B cell (primary cell): ENCODE measurements around the gene PSD4. TPM values are rescaled to one million over a fixed set of nuclear protein-coding genes. Genes with fewer than 3 reads are reported as not detected.

Experiments
- ATAC-seq: fragments of 200-7000 bp; cut with Tn5 transposase; one replicate; pipeline ENCODE4 v1.10.0; 2021; ENCODE audit warnings: low read depth, mild to moderate bottlenecking, moderate number of reproducible peaks, moderate library complexity
- CTCF ChIA-PET: fragments of 350-600 bp; sonication (Branson Sonifier 250); formaldehyde crosslinking; loops from one replicate; lab custom pipeline; 2021; ENCODE audit warnings: antibody characterized with exemption, inconsistent platforms; lab: Charles Lee
- POLR2A ChIA-PET: fragments of 350-600 bp; sonication (Branson Sonifier 250); formaldehyde crosslinking; loops from one replicate; lab custom pipeline; 2021; ENCODE audit warnings: antibody characterized with exemption; lab: Charles Lee
- DNase-seq: peaks from one replicate; pipeline ENCODE4 v3.0.0; 2013
- H2AFZ ChIP-seq: 2 replicates; pipeline ENCODE4 v1.6.1; 2012; ENCODE audit warnings: mild to moderate bottlenecking, low read depth, low read length; ENCODE audit not compliant: insufficient read depth, poor library complexity, severe bottlenecking
- H3K27ac ChIP-seq, 2 donors: 1 replicate in 1 of 2; 2 replicates in 1 of 2; pipeline ENCODE4 v1.5.1; 2012 to 2013; ENCODE audit warnings: low read length in 2 of 2, mild to moderate bottlenecking in 2 of 2, moderate library complexity in 1 of 2
- H3K27me3 ChIP-seq, 4 experiments: fragments of 200-600 bp in 1 of 4; sonication (generic) in 1 of 4; replicated peaks in 1 of 4; 1 replicate in 2 of 4; 2 replicates in 2 of 4; pipeline versions ENCODE4 v1.6.1 to v1.7.0; 2013 to 2016; ENCODE audit warnings: low read length in 3 of 4, mild to moderate bottlenecking in 2 of 4, mixed read lengths in 1 of 4, moderate library complexity in 1 of 4; ENCODE audit not compliant: insufficient read depth in 4 of 4, control insufficient read depth in 3 of 4; ENCODE audit errors: control extremely low read depth in 1 of 4
- H3K36me3 ChIP-seq, 2 experiments: replicated peaks in 1 of 2; 1 replicate in 1 of 2; 2 replicates in 1 of 2; pipeline versions ENCODE4 v1.6.1 to v1.7.1; 2013; ENCODE audit warnings: low read length in 1 of 2; ENCODE audit not compliant: insufficient read depth in 2 of 2, control insufficient read depth in 1 of 2; ENCODE audit errors: control extremely low read depth in 1 of 2, extremely low read depth in 1 of 2
- H3K4me1 ChIP-seq, 2 donors: fragments of 200-600 bp in 1 of 2; sonication (generic) in 1 of 2; 1 replicate in 1 of 2; 2 replicates in 1 of 2; pipeline versions ENCODE4 v1.5.1 to v1.6.1; 2013 to 2017; ENCODE audit warnings: low read length in 2 of 2; ENCODE audit not compliant: control insufficient read depth in 2 of 2, insufficient read depth in 2 of 2
- H3K4me2 ChIP-seq: replicated peaks from 2 replicates; pipeline ENCODE3; 2012; ENCODE audit warnings: mild to moderate bottlenecking, low read depth, low read length; ENCODE audit not compliant: poor library complexity, severe bottlenecking
- H3K4me3 ChIP-seq, 5 experiments: fragments of 200-600 bp in 1 of 5; sonication (generic) in 1 of 5; 1 replicate in 3 of 5; 2 replicates in 2 of 5; pipeline versions ENCODE4 v1.5.1 to v1.7.0; 2011 to 2016; ENCODE audit warnings: low read length in 4 of 5, mild to moderate bottlenecking in 4 of 5, low read depth in 2 of 5, control low read depth in 1 of 5, moderate library complexity in 1 of 5; ENCODE audit not compliant: insufficient read depth in 1 of 5; ENCODE audit errors: control extremely low read depth in 1 of 5, extremely low read depth in 1 of 5
- H3K79me2 ChIP-seq: fragments of 200-600 bp; sonication (generic); one replicate; pipeline ENCODE4 v1.6.0; 2016; ENCODE audit warnings: low read length; ENCODE audit not compliant: control insufficient read depth, insufficient read depth
- H3K9ac ChIP-seq: fragments of 200-600 bp; sonication (generic); 2 replicates; pipeline ENCODE4 v1.6.1; 2017; ENCODE audit warnings: mild to moderate bottlenecking, low read length, moderate library complexity
- H3K9me3 ChIP-seq, 3 donors: one replicate each; pipeline versions ENCODE4 v1.6.1 to v1.7.1; 2013; ENCODE audit warnings: low read length in 2 of 3; ENCODE audit not compliant: control insufficient read depth in 2 of 3, insufficient read depth in 1 of 3; ENCODE audit errors: control extremely low read depth in 1 of 3
- H4K20me1 ChIP-seq: 2 replicates; pipeline ENCODE4 v1.6.0; 2012; ENCODE audit warnings: mild to moderate bottlenecking, low read length; ENCODE audit not compliant: insufficient read depth, control insufficient read depth, poor library complexity, severe bottlenecking
- H3K27ac Mint-ChIP-seq: one replicate; pipeline ENCODE4 v1.8.0; 2021; ENCODE audit warnings: mixed read lengths
- H3K27me3 Mint-ChIP-seq: one replicate; pipeline ENCODE4 v1.8.0; 2021; ENCODE audit warnings: mixed read lengths
- H3K4me1 Mint-ChIP-seq: one replicate; pipeline ENCODE4 v1.8.0; 2021; ENCODE audit warnings: mixed read lengths
- H3K4me3 Mint-ChIP-seq: one replicate; pipeline ENCODE4 v1.8.0; 2021; ENCODE audit warnings: mixed read lengths
- H3K9me3 Mint-ChIP-seq: one replicate; pipeline ENCODE4 v1.8.0; 2022; ENCODE audit warnings: mixed read lengths; ENCODE audit not compliant: insufficient read depth
- EZH2 ChIP-seq: IDR thresholded peaks from 2 replicates; pipeline ENCODE4 v1.6.1; 2012; ENCODE audit warnings: borderline replicate concordance, low read depth, mild to moderate bottlenecking, moderate library complexity, low read length; ENCODE audit not compliant: insufficient read depth, poor library complexity, severe bottlenecking
- WGBS: methylation state at CpG from one replicate; pipeline ENCODE4 v1.1.5; 2013; ENCODE audit warnings: missing lambda C conversion rate; ENCODE audit not compliant: insufficient coverage; 5-methylcytosine and 5-hydroxymethylcytosine counted together
- intact Hi-C: fragments of 100-400 bp; cut with micrococcal nuclease; formaldehyde crosslinking; loops from one replicate; pipeline ENCODE4 v1.10.0; 2022
- polyA plus RNA-seq: library from polyadenylated mRNA; depleted of rRNA; stranded (reverse); fragments of >200 nt; gene quantifications from 2 replicates; pipeline ENCODE4 v1.2.3, GENCODE V29; 2012
- total RNA-seq, 2 donors: library from RNA; stranded (reverse); fragments of 120-200 nt in 1 of 2; gene quantifications; 1 replicate in 1 of 2; 2 replicates in 1 of 2; pipeline versions ENCODE4 v1.2.3 to v1.2.4, GENCODE V29; 2013 to 2022
- TF ChIP-seq, protein P1 (sequence below): fragments of 200-600 bp; IDR thresholded peaks from one replicate; pipeline ENCODE4 v1.8.0; 2022; ENCODE audit warnings: antibody characterized with exemption, mild to moderate bottlenecking

PSD4 gene
- total and polyA plus RNA-seq, 2 donors (not counting 1 experiment from before 2014, with no cell fraction given): 87.1 to 203 TPM

GRCh38 chr2:113179446-113180045 is 5.8 kb downstream of the PSD4 start:
- CTCF ChIA-PET: interaction anchor here (1.2 to 18.3 kb wide), 5 partner anchors 8 to 99 kb away, joined by 4 to 327 read pairs (median 11); no protein-coding TSS in a partner anchor
- H3K9ac ChIP-seq: peak overlapping the region; percentile 1
- peaks cover 74 to 97% of the 10 kb centered on the region in 2 donors for H3K4me1 ChIP-seq
- Mint-ChIP-seq H3K4me3 (peak overlapping the region; percentile 14), H3K27me3 (no peaks in the 10 kb centered on the region), H3K4me1 (peaks cover 91% of the 10 kb centered on the region), H3K27ac (peak overlapping the region; percentile 90), H3K9me3 (no peaks in the 10 kb centered on the region)
- 95% methylated on average over 7 of the region's 8 CpGs for WGBS
- intact Hi-C loops: loop anchor here (10.0 kb wide), 1 partner anchor 1125 kb away; the partner anchor contains the start of gene TMEM87B
- H3K27ac ChIP-seq: peak overlapping the region; percentile 31 to 73
- H2AFZ ChIP-seq: no peak overlapping the region
- H3K9me3 ChIP-seq: no peaks in the 10 kb centered on the region
- H3K4me2 ChIP-seq: peak overlapping the region; percentile 61
- no peak overlapping the region for H3K4me3 ChIP-seq
- no peaks in the 10 kb centered on the region for H3K27me3 ChIP-seq
- no peak for ATAC-seq
- TF ChIP-seq, protein P1, sequence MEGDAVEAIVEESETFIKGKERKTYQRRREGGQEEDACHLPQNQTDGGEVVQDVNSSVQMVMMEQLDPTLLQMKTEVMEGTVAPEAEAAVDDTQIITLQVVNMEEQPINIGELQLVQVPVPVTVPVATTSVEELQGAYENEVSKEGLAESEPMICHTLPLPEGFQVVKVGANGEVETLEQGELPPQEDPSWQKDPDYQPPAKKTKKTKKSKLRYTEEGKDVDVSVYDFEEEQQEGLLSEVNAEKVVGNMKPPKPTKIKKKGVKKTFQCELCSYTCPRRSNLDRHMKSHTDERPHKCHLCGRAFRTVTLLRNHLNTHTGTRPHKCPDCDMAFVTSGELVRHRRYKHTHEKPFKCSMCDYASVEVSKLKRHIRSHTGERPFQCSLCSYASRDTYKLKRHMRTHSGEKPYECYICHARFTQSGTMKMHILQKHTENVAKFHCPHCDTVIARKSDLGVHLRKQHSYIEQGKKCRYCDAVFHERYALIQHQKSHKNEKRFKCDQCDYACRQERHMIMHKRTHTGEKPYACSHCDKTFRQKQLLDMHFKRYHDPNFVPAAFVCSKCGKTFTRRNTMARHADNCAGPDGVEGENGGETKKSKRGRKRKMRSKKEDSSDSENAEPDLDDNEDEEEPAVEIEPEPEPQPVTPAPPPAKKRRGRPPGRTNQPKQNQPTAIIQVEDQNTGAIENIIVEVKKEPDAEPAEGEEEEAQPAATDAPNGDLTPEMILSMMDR: no peak
- TF ChIP-seq EZH2: no peak
- H3K79me2 ChIP-seq: peaks cover 100% of the 10 kb centered on the region
- peaks cover 0 to 77% of the 10 kb centered on the region in 2 experiments for H3K36me3 ChIP-seq
- DNase-seq: no peak
- peaks cover 94% of the 10 kb centered on the region for H4K20me1 ChIP-seq
- POLR2A ChIA-PET: interaction anchor here (1.9 kb wide), 1 partner anchor 19 kb away, joined by 6 read pairs; no protein-coding TSS in a partner anchor
